DOHH2 (cell line): ENCODE measurements around the gene PRICKLE1.

ENCODE experiments used
- H3F3A ChIP-seq: fragments of 200-600 bp; sonication (generic), shearing (Covaris generic); 2 replicates; pipeline ENCODE4 v1.6.0; 2016; ENCODE audit warnings: antibody characterized with exemption, mild to moderate bottlenecking; ENCODE audit not compliant: control insufficient read depth, insufficient read depth
- H3K27ac ChIP-seq: fragments of 200-600 bp; sonication (generic); 2 replicates; pipeline ENCODE4 v1.5.1; 2014; ENCODE audit warnings: low read depth, mild to moderate bottlenecking, low read length, moderate library complexity
- H3K27me3 ChIP-seq: fragments of 200-600 bp; sonication (generic); 2 replicates; pipeline ENCODE4 v1.6.1; 2014; ENCODE audit warnings: mild to moderate bottlenecking, low read length, mixed read lengths; ENCODE audit not compliant: control insufficient read depth
- H3K36me3 ChIP-seq: fragments of 200-600 bp; sonication (generic); 2 replicates; pipeline ENCODE4 v1.6.1; 2014; ENCODE audit warnings: mild to moderate bottlenecking, low read length, moderate library complexity, mixed read lengths; ENCODE audit not compliant: control insufficient read depth
- H3K4me1 ChIP-seq: fragments of 200-600 bp; sonication (generic); 2 replicates; pipeline ENCODE4 v1.6.1; 2014; ENCODE audit warnings: mild to moderate bottlenecking, low read length, mixed read lengths; ENCODE audit not compliant: control insufficient read depth
- H3K4me2 ChIP-seq: fragments of 200-600 bp; sonication (generic); 2 replicates; pipeline ENCODE4 v1.6.0; 2014; ENCODE audit warnings: mild to moderate bottlenecking, low read length, moderate library complexity
- H3K4me3 ChIP-seq: fragments of 200-600 bp; sonication (generic); 2 replicates; pipeline ENCODE4 v1.5.1; 2014; ENCODE audit warnings: mild to moderate bottlenecking, low read length, mixed read lengths
- H3K79me2 ChIP-seq: fragments of 200-600 bp; sonication (generic); 2 replicates; pipeline ENCODE4 v1.6.1; 2014; ENCODE audit warnings: mild to moderate bottlenecking, low read length, mixed read lengths; ENCODE audit not compliant: control insufficient read depth
- H3K9me2 ChIP-seq: fragments of 200-600 bp; sonication (generic); replicated peaks from 2 replicates; pipeline ENCODE4 v1.6.1; 2014; ENCODE audit warnings: mild to moderate bottlenecking, low read length, mixed read lengths; ENCODE audit not compliant: control insufficient read depth
- H3K9me3 ChIP-seq: fragments of 200-600 bp; sonication (generic); 2 replicates; pipeline ENCODE4 v1.6.1; 2014; ENCODE audit warnings: antibody characterized with exemption, low read length, mixed read lengths; ENCODE audit not compliant: control insufficient read depth, insufficient read depth
- H4K20me1 ChIP-seq: fragments of 200-600 bp; sonication (generic); 2 replicates; pipeline ENCODE4 v1.6.0; 2014; ENCODE audit warnings: low read depth, mild to moderate bottlenecking, antibody characterized with exemption, low read length, moderate library complexity; ENCODE audit not compliant: control insufficient read depth, insufficient read depth
- EZH2phosphoT487 ChIP-seq: fragments of 200-600 bp; sonication (generic); IDR thresholded peaks from 2 replicates; pipeline ENCODE4 v1.6.1; 2017; ENCODE audit warnings: borderline replicate concordance, mild to moderate bottlenecking, antibody characterized with exemption, low read length, moderate library complexity, mixed read lengths
- TF ChIP-seq, protein P1 (sequence below): fragments of 200-600 bp; sonication (generic); IDR thresholded peaks from one replicate; pipeline ENCODE4 v1.5.1; 2014; ENCODE audit warnings: antibody characterized with exemption, mild to moderate bottlenecking, low read depth, low read length; ENCODE audit not compliant: poor library complexity, severe bottlenecking

Gene PRICKLE1

DNA sequence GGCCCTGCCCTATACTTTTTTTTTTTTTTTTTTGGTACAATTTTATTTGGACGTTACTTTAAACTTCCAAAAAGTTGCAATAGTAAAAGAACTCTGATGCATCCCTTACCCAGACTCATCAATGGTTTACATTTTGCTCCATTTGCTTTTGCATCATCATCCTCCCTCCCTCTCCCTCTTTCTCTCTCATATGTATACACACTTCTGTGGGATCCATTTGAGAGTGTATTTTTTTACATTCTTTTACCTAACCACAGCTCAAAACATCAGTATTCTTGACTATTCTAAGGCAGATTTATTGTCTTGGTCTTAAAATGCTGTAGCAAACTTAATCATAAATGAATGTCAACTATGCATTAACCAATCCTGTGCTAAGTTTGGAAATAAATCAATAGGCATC lies 111.6 kb downstream of the PRICKLE1 start:
- H3K79me2 ChIP-seq = no peaks in the 10 kb centered on the region
- no peak overlapping the region for H3K4me3 ChIP-seq
- no peak overlapping the region for H3K4me2 ChIP-seq
- no peak for TF ChIP-seq EZH2phosphoT487
- TF ChIP-seq, protein P1, sequence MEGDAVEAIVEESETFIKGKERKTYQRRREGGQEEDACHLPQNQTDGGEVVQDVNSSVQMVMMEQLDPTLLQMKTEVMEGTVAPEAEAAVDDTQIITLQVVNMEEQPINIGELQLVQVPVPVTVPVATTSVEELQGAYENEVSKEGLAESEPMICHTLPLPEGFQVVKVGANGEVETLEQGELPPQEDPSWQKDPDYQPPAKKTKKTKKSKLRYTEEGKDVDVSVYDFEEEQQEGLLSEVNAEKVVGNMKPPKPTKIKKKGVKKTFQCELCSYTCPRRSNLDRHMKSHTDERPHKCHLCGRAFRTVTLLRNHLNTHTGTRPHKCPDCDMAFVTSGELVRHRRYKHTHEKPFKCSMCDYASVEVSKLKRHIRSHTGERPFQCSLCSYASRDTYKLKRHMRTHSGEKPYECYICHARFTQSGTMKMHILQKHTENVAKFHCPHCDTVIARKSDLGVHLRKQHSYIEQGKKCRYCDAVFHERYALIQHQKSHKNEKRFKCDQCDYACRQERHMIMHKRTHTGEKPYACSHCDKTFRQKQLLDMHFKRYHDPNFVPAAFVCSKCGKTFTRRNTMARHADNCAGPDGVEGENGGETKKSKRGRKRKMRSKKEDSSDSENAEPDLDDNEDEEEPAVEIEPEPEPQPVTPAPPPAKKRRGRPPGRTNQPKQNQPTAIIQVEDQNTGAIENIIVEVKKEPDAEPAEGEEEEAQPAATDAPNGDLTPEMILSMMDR = no peak
- H3K9me2 ChIP-seq = no peaks in the 10 kb centered on the region
- no peaks in the 10 kb centered on the region for H3F3A ChIP-seq
- peaks cover 47% of the 10 kb centered on the region for H3K27me3 ChIP-seq
- H3K36me3 ChIP-seq = no peaks in the 10 kb centered on the region
- H3K27ac ChIP-seq = no peak overlapping the region
- H3K4me1 ChIP-seq = peaks cover 14% of the 10 kb centered on the region
- H3K9me3 ChIP-seq = no peaks in the 10 kb centered on the region
- H4K20me1 ChIP-seq = no peaks in the 10 kb centered on the region

DNA sequence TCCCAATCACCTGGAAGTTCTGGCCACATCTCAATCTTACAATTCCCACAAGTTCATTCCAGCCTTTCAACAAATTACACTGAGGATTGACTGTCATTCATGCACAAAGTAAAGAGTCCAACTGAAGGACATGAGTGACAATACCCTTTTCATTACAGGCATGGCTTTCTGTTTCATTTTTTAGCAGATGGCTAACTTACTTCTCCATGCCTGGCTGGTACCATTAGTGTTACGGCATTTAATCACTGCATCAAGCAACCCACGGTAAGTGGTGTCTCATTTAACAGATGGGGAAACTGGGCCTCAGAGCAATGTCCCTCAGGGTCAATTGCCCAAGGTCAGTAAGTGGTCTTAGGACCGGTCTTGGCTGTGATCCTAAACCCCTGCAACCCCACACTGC lies 114.4 kb downstream of the PRICKLE1 start:
- no peak overlapping the region for H3K4me3 ChIP-seq
- H3K27ac ChIP-seq = no peak overlapping the region
- H3K36me3 ChIP-seq = no peaks in the 10 kb centered on the region
- TF ChIP-seq, protein P1 = no peak
- no peak for TF ChIP-seq EZH2phosphoT487
- H3K4me1 ChIP-seq = peaks cover 33% of the 10 kb centered on the region
- H3K9me2 ChIP-seq = no peaks in the 10 kb centered on the region
- H3K27me3 ChIP-seq = peaks cover 33% of the 10 kb centered on the region
- no peak overlapping the region for H3K4me2 ChIP-seq
- H3K9me3 ChIP-seq = no peaks in the 10 kb centered on the region
- no peaks in the 10 kb centered on the region for H4K20me1 ChIP-seq
- H3K79me2 ChIP-seq = no peaks in the 10 kb centered on the region
- H3F3A ChIP-seq = no peaks in the 10 kb centered on the region; the same call in 1 of the 2 replicates

DNA sequence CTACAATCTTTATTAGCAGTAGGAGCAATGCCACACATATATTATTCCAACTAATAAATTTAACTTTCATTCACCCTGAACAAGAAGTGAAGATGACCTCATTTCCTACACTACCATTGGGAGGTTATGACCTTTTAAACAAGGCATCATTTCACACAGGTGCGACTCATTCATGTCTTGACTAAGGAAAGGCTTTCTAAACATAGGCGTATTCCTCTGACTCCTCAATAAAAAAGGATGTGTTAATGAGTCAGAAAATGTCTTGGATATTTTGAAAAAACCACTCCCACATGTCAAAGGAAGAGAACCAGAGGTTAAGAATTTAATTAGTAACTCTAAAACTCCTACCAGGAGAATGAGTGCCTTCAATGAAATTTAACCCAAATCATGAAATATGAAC lies 115.2 kb downstream of the PRICKLE1 start:
- H3K4me2 ChIP-seq = no peak overlapping the region
- H3K27ac ChIP-seq = no peak overlapping the region

More for the DNA sequence above, 115.2 kb downstream of the PRICKLE1 start:
- Histone ChIP-seq H3K79me2 (no peaks in the 10 kb centered on the region), H3K36me3 (no peaks in the 10 kb centered on the region), H3K9me2 (no peaks in the 10 kb centered on the region), H4K20me1 (no peaks in the 10 kb centered on the region), H3K4me1 (peaks cover 39% of the 10 kb centered on the region), H3K9me3 (no peaks in the 10 kb centered on the region), H3K4me3 (no peak overlapping the region), H3K27me3 (peaks cover 31% of the 10 kb centered on the region), H3F3A (peaks cover 5% of the 10 kb centered on the region)
- TF ChIP-seq, protein P1 = no peak
- TF ChIP-seq EZH2phosphoT487 = no peak
